Lung microvascular endothelial cell (primary cell): ENCODE measurements around the gene SEC31A. TPM values are rescaled to one million over a fixed set of nuclear protein-coding genes. Genes with fewer than 3 reads are reported as not detected.

Experiments used
- DNase-seq, 2 donors: peaks; one replicate each; pipeline versions ENCODE4 v3.0.0 to v3.0.0-alpha.2; 2010; ENCODE audit warnings: low read depth in 2 of 2
- total RNA-seq: library from RNA; depleted of rRNA; stranded (reverse); fragments of >200 nt; gene quantifications from 2 replicates; pipeline ENCODE4 v1.2.1, GENCODE V29; 2014

The SEC31A gene
- total RNA-seq, 1 donor from 2014 or later, result 149 TPM

DNA sequence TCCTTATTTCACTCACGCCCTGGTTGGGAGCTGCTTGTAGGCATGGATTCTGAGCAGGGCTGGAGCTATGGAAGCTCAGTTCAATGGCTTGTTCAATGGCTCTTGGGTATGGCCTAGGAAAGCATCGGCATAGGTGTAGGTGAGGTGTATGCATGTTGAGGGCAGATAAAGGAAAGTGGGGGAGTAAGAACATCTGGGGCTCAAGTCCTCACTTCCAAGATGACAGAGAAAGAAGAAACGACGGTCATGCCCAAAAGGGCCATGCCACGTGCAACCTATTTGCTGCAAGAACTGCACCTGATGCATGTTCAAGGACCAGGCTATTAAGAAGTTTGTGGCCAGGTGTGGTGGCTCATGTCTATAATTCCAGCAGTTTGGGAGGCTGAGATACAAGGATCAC is 115.7 kb downstream of the SEC31A start:
- DNase-seq, result no peak

DNA sequence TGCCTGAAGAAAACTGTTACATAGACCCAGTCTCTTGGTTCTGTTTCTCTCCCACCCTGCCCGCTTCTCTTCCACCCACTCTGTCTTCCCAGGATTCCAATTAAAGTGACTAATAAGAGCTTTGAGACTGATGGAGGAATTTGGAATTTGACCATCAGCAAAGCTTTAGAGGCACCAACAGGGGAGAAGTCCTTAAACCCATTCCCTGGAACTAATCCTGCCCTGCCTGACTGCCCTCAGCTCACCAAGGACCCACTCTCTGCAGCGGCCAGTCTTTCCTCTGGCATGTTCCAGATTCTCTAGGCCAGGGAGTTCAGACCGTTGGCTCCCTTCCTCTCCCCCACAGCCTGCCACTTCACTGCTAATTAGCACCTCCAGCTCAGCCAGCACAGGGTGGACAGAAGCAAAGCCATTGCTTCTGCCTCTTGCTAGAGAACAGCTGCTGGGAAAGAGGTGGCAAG is 116.2 kb downstream of the SEC31A start:
- DNase-seq, result no peak

- DNase-seq, result no peak
Observed at GRCh38 chr4:82773057-82773456, 117.9 kb downstream of the SEC31A start.

DNA sequence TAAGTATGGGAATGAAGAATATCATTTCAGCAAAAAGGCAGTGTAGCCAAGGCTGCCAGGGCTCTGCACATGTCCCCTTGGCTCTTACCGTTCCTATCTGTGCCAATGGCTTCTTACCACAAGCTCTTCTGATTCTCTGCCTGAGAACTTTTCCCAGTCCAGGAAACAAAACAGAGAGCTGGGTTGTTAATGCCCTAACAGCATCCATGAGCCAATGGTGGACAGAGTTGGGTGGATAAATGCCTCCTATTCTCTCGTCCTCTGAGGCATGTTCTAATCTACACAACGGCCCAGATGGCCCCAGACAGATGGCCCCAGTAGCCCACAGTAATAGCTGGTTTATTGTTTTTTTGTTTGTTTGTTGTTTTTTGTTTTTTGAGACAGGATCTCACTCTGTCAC is 120.3 kb downstream of the SEC31A start:
- no peak for DNase-seq

Other genes starting within 250 kb of the SEC31A start
- gene SCD5, start 92.4 kb downstream of the SEC31A start, total RNA-seq, result 31.0 and 32.0 TPM in 2 replicates
- gene THAP9, start 9.6 kb upstream of the SEC31A start, total RNA-seq, result 4.8 and 5.8 TPM in 2 replicates
- gene LIN54, start 119.7 kb upstream of the SEC31A start, total RNA-seq, result 6.3 and 7.5 TPM in 2 replicates
- gene COPS4, start 144.0 kb upstream of the SEC31A start, total RNA-seq, result 73.2 and 82.6 TPM in 2 replicates
- gene PLAC8, start 223.6 kb upstream of the SEC31A start, total RNA-seq, result 0.20 and 0.22 TPM in 2 replicates